GM10266 (cell line): ENCODE measurements around the gene CDKN2A.
"Not testable (repeated sequence)": the region's sequence is repeated elsewhere in the genome, so short reads cannot be mapped to it uniquely, and the experiment has no call there.

Experiments
- DNase-seq: peaks from one replicate; pipeline ENCODE4 v3.0.0; 2012; ENCODE audit errors: extremely low spot score
- TF ChIP-seq, protein P1 (sequence below): IDR thresholded peaks from 2 replicates; pipeline ENCODE4 v1.5.1; 2012; ENCODE audit warnings: mild to moderate bottlenecking, low read depth; ENCODE audit not compliant: control insufficient read depth, insufficient read depth; ENCODE audit errors: missing control alignments

The CDKN2A gene

DNA sequence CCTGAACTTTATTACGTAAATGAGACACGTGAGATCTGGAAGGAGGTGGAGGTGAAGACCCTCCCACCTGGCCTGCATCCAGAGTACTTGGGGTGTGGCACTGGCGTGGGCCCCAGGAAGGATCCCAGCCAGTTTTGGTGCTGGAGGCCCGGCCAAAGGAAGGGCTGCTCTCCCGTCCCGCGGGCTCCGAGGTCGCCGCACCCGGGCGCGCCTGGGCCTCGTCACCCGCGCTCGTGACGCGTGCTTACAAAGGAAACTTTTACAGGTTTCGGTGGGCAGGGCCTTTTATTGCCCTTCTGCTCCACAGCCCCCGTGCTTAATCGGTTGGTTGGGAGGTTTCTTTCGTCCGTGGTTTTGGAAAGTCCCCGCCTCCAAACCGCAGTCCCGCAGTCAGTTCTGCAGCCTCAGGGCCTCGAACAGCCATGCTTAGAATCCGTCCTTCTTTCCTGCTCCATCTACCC lies 29.2 kb downstream of the CDKN2A start:
- TF ChIP-seq, protein P1, sequence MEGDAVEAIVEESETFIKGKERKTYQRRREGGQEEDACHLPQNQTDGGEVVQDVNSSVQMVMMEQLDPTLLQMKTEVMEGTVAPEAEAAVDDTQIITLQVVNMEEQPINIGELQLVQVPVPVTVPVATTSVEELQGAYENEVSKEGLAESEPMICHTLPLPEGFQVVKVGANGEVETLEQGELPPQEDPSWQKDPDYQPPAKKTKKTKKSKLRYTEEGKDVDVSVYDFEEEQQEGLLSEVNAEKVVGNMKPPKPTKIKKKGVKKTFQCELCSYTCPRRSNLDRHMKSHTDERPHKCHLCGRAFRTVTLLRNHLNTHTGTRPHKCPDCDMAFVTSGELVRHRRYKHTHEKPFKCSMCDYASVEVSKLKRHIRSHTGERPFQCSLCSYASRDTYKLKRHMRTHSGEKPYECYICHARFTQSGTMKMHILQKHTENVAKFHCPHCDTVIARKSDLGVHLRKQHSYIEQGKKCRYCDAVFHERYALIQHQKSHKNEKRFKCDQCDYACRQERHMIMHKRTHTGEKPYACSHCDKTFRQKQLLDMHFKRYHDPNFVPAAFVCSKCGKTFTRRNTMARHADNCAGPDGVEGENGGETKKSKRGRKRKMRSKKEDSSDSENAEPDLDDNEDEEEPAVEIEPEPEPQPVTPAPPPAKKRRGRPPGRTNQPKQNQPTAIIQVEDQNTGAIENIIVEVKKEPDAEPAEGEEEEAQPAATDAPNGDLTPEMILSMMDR = no peak
- DNase-seq = peak; percentile 70

DNA sequence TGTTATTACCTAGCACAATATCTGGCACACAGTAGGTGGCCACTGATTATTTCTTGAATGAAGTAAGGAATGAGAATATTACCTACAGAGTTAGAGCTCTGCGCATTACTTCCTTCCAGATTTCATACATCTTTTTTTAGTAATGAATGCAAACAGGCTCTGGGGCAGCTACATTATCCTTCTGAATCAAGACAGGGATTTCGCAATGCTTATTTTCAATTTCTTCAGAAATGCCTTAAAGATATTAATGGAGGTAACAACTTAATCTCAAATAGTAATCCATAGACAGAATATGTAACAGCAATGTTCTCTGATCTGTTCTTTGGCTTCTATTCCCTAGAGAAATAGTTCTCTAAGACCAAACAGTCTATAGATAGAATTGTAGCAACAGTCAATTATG lies 32.6 kb downstream of the CDKN2A start:
- DNase-seq = no peak
- TF ChIP-seq, protein P1 = no peak

DNA sequence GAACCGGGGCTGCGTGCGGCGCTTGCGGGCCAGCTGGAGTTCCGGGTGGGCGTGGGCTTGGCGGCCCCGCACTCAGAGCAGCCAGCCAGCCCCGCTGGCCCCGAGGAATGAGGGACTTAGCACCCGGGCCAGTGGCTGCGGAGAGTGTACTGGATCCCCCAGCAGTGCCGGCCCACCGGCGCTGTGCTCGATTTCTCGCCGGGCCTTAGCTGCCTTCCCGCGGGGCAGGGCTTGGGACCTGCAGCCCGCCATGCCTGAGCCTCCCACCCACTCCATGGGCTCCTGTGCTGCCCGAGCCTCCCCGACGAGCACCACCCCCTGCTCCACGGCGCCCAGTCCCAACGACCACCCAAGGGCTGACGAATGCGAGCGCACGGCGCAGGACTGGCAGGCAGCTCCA lies 34.9 kb downstream of the CDKN2A start:
- DNase-seq = not testable (repeated sequence)

DNA sequence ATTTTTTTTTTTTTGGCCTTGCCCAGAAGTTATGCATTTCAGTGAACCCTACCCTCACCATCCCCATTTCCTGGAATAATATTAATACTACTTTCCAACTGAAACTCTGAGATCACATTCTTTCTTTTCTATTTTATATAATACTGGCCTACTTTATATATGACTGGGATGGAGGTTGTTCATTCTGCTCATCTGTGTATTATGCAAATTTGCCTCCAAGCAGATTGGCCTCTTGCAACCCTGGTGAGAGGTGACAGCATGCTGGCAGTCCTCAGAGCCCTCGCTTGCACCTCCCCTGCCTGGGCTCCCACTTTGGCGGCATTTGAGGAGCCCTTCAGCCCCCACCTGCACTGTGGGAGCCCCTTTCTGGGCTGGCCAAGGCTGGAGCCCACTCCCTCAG lies 35.4 kb downstream of the CDKN2A start:
- DNase-seq = no peak
- TF ChIP-seq, protein P1 = no peak

DNA sequence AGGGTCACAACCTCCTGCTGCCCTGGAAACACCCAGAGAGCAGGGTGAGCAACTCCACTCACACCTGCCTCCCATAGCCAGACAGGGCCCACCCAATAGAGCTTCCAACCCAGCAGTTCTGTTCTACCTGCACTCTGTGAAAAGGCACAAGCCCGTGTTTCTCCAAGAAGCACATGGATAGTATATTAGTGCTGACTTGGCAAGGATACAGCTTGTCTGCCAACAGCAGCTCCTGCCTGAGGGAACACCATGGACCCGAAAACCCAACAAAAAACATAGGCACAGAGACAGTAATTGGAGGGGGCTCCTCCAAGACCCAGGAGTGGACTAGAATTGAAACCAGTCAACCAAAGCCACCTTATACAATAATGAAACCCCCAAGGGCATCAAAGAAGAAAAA lies 48.6 kb downstream of the CDKN2A start:
- no peak for DNase-seq
- TF ChIP-seq, protein P1 = no peak

DNA sequence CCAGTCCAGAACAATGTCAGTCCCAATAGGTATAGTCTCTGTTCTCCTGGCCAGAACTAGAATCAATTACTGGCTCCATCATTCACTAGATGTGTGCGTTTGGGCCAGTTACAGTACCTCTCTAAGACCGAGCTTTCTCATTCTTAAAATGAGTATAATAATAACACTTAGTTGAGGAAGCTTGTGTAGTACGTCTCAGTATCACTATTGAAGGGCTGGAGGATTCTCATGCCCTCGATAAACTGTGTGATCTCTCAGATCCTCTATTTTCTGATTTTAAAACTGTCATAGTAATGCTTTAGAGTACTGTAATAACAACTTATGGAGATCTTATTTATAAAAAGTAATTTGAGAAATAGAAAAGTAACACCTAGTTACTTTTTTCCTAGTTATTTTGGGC lies 50.7 kb downstream of the CDKN2A start:
- TF ChIP-seq, protein P1 = no peak
- no peak for DNase-seq

DNA sequence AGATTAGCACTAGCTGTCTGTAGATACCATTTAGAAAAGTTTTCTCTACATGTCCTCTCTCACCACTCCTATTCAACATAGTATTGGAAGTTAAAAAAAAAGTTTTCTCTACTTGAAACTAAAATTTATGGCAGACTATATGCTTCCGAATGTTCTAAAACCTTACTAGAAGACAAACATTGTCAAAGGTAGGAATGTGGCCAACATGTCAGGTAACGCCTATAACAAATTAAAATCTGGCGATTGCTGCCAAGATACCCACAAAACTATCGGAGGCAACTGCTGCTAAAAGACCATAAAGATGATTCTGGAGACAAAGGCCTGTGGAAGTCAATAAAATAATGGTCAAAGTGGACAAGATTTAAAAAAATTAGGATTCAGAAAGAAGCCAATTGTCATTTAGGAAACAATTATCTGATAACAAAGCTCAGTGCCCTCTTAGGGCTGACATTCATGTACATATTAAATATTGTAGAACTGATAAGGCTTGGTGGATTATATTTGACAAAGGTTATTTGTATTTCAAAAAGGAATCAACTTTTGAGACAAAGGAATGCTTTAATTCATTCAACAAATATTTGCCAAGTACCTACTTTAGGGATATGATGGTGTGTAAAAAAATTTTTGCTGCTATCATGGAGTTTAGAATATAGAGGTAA lies 52.7 kb downstream of the CDKN2A start:
- DNase-seq = no peak
- TF ChIP-seq, protein P1 = no peak

DNA sequence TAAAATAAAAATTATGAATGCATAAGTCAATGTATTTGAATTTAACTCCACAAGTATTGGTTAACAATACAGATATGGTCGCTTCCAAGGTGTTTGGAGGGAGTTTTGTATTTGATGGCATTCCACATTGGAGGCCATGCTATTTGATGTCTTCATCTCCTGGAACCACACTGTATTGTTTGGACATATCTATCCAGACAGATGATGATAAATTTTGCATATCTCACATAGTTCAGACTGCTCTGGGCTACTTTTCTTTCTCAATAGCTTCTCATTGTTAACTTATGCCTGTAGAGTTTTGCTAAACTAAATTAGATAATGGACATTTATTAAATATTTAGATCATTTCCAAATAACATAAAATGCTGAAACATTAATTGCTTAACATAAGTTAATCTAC lies 58.0 kb downstream of the CDKN2A start:
- TF ChIP-seq, protein P1 = no peak
- DNase-seq = no peak
